ENCODE data around the gene RTN4IP1.

DNA sequence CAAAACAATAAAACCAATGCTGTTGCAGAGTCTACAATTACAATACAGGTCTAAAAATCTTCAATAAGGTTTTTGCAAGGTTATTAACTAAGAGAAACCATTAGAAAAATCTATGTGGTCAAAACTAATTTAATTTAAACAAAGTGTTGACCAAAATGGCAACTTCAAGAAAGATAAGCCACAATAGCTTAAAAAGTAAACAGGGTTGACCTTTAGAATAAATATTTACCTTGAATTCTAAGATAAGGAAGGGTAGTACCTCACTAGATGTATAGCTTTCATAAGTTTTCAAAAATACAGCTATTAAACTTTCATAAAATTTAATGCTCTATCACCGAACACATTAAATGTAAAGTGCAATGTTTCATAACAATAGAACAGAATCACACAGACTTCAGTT is 11.4 kb downstream of the RTN4IP1 start:
- TF ChIP-seq, protein P1, sequence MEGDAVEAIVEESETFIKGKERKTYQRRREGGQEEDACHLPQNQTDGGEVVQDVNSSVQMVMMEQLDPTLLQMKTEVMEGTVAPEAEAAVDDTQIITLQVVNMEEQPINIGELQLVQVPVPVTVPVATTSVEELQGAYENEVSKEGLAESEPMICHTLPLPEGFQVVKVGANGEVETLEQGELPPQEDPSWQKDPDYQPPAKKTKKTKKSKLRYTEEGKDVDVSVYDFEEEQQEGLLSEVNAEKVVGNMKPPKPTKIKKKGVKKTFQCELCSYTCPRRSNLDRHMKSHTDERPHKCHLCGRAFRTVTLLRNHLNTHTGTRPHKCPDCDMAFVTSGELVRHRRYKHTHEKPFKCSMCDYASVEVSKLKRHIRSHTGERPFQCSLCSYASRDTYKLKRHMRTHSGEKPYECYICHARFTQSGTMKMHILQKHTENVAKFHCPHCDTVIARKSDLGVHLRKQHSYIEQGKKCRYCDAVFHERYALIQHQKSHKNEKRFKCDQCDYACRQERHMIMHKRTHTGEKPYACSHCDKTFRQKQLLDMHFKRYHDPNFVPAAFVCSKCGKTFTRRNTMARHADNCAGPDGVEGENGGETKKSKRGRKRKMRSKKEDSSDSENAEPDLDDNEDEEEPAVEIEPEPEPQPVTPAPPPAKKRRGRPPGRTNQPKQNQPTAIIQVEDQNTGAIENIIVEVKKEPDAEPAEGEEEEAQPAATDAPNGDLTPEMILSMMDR (IDR thresholded peaks at IDR 0.05): no peak
- no peak for TF ChIP-seq POLR2AphosphoS5 (IDR thresholded peaks at IDR 0.05)

All from breast epithelium (tissue), 3 donors.